ENCODE data around the gene LEO1. TPM values are rescaled to one million over a fixed set of nuclear protein-coding genes. Genes with fewer than 3 reads are reported as not detected.

The LEO1 gene
- total and polyA plus RNA-seq, 8 donors: 3.0 to 8.1 (median 5.3) TPM

DNA sequence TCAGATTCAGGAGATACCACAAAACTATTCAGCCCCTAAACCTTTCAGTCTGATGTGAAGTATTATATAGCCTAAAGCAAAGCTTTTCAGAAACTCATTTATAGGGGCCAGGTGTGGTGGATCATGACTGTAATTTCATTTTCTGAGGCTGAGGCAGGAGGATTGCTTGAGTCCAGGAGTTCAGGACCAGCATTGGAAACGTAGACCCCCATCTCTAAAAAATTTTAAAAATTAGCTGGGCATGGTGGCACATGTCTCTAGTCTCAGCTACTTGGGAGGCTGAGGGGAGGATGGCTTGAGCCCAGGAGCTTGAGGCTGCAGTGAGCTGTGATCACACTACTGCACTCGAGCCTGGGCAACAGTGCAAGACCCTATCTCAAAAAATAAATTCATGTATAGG lies 82.1 kb downstream of the LEO1 start:
- ATAC-seq: no peak
- H3K4me1 ChIP-seq: peaks cover 0 to 3% (median 0%) of the 10 kb centered on the region in 3 donors
- H3K9me3 ChIP-seq: no peaks in the 10 kb centered on the region
- no peak for FAIRE-seq
- DNase-seq: no peak
- 85 to 91% methylated on average over 2 of the region's 2 CpGs for WGBS, 2 donors
- no peak for TF ChIP-seq CTCF (IDR thresholded peaks at IDR 0.05)
- peaks cover 0 to 8% (median 0%) of the 10 kb centered on the region in 3 donors for H3K36me3 ChIP-seq
- H3K27me3 ChIP-seq: no peaks in the 10 kb centered on the region
- H3K4me3 ChIP-seq: no peak overlapping the region
- H3K27ac ChIP-seq: no peak overlapping the region
- intact Hi-C loops (cut with DNase I): no loop called here

- H3K4me3 ChIP-seq: no peak overlapping the region
- H3K4me1 ChIP-seq: peaks cover 0 to 3% (median 0%) of the 10 kb centered on the region in 3 donors
- peak in 3 of 4 donors; percentile 66 to 76 (median 66) for ATAC-seq
- DNase-seq: no peak
- intact Hi-C loops (cut with DNase I): no loop called here
- WGBS, 2 donors: 11 to 13% methylated on average over 2 of the region's 2 CpGs
- no peaks in the 10 kb centered on the region for H3K27me3 ChIP-seq
- H3K27ac ChIP-seq: no peak overlapping the region
- peaks cover 0 to 4% (median 0%) of the 10 kb centered on the region in 3 donors for H3K36me3 ChIP-seq
- FAIRE-seq: peak; percentile 75
- peak; percentile 19 to 58 (median 35) for TF ChIP-seq CTCF (IDR thresholded peaks at IDR 0.05)
- H3K9me3 ChIP-seq: no peaks in the 10 kb centered on the region
Observed at GRCh38 chr15:51888593-51889195, 82.9 kb downstream of the LEO1 start.

Other genes starting within 250 kb of the LEO1 start
- gene LYSMD2, start 234.1 kb downstream of the LEO1 start, total RNA-seq: 1 to 10 TPM; 5.0 to 9.5 (median 6.3) TPM
- 10 to 100 TPM; 10.0 to 29.7 TPM for gene LYSMD2, start 234.1 kb downstream of the LEO1 start, polyA plus RNA-seq
- gene TMOD2, start 220.2 kb downstream of the LEO1 start, total RNA-seq: 1 to 10 TPM; 1.9 to 6.8 (median 3.6) TPM
- gene TMOD2, start 220.2 kb downstream of the LEO1 start, polyA plus RNA-seq: 1 to 10 TPM; 1.1 to 3.7 TPM
- 10 to 100 TPM; 12.3 to 28.5 (median 15.6) TPM for gene TMOD3, start 142.1 kb downstream of the LEO1 start, total RNA-seq
- 1 to 10 TPM; 4.4 to 9.1 TPM for gene TMOD3, start 142.1 kb downstream of the LEO1 start, polyA plus RNA-seq
- gene MAPK6, start 47.4 kb upstream of the LEO1 start, total RNA-seq: 10 to 100 TPM in 4 of 6 donors, 1 to 10 TPM in 2; 7.4 to 13.9 (median 10.6) TPM
- 1 to 10 TPM; 3.0 to 5.6 TPM for gene MAPK6, start 47.4 kb upstream of the LEO1 start, polyA plus RNA-seq
- under 1 TPM; 0.23 to 0.73 (median 0.53) TPM for gene BCL2L10, start 141.0 kb upstream of the LEO1 start, total RNA-seq
- gene BCL2L10, start 141.0 kb upstream of the LEO1 start, polyA plus RNA-seq: 1 to 10 TPM in 1 of 2 donors, under 1 TPM in 1; 0.84 to 1.4 TPM
- 10 to 100 TPM; 12.2 to 19.0 (median 15.6) TPM for gene GNB5, start 219.6 kb upstream of the LEO1 start, total RNA-seq
- gene GNB5, start 219.6 kb upstream of the LEO1 start, polyA plus RNA-seq: 10 to 100 TPM; 15.7 to 28.2 TPM